Gastrocnemius medialis (tissue), 4 donors: ENCODE data around the gene PPP2R5A. TPM values are rescaled to one million over a fixed set of nuclear protein-coding genes. Genes with fewer than 3 reads are reported as not detected.

Source experiments
- ATAC-seq, 2 donors: fragments of 150-250 bp; one replicate each; pipeline ENCODE4 v1.9.1; 2016
- DNase-seq, 2 donors: peaks; one replicate each; pipeline ENCODE4 v3.0.0-alpha.2; 2019
- H3K27ac ChIP-seq, 4 donors: fragments of 200-600 bp; sonication (generic); 1 replicate in 1 of 4; 2 replicates in 3 of 4; pipeline ENCODE4 v1.5.1; 2016 to 2018; ENCODE audit warnings: mild to moderate bottlenecking in 2 of 4, moderate library complexity in 1 of 4
- H3K27me3 ChIP-seq, 3 donors: fragments of 200-600 bp; sonication (generic) in 2 of 3; 1 replicate in 1 of 3; 2 replicates in 2 of 3; pipeline versions ENCODE4 v1.5.1 to v1.6.0; 2016 to 2019; ENCODE audit warnings: mild to moderate bottlenecking in 1 of 3, moderate library complexity in 1 of 3
- H3K36me3 ChIP-seq, 2 donors: fragments of 200-600 bp; sonication (generic) in 1 of 2; one replicate each; pipeline ENCODE4 v1.5.1; 2017 to 2018
- H3K4me1 ChIP-seq, 2 donors: fragments of 200-600 bp; sonication (generic) in 1 of 2; one replicate each; pipeline ENCODE4 v1.5.1; 2016 to 2017; ENCODE audit warnings: mild to moderate bottlenecking in 2 of 2
- H3K4me3 ChIP-seq, 4 donors: fragments of 200-600 bp; sonication (generic) in 3 of 4; 1 replicate in 1 of 4; 2 replicates in 3 of 4; pipeline ENCODE4 v1.5.1; 2016 to 2019; ENCODE audit warnings: mild to moderate bottlenecking in 2 of 4
- H3K9me3 ChIP-seq, 3 donors: fragments of 200-600 bp; sonication (generic) in 2 of 3; 1 replicate in 1 of 3; 2 replicates in 2 of 3; pipeline ENCODE4 v1.5.1; 2016 to 2019
- POLR2A ChIP-seq, 2 donors: fragments of 450-650 bp; IDR thresholded peaks; one replicate each; pipeline ENCODE4 v1.6.1; 2017; ENCODE audit warnings: antibody characterized with exemption in 2 of 2, mild to moderate bottlenecking in 2 of 2, moderate library complexity in 2 of 2
- in situ Hi-C, 4 donors: fragments of 200-750 bp; cut with MboI; loops; one replicate each; pipeline versions ENCODE4 v1.15.0 to v1.8.0; 2017; ENCODE audit warnings: low sequenced_read_pairs in 4 of 4
- intact Hi-C: fragments of 100-400 bp; cut with DNase I; formaldehyde crosslinking; loops from one replicate; pipeline ENCODE4 v1.15.1; 2023; ENCODE audit warnings: low total_unique reads
- total RNA-seq, 4 donors: library from RNA; depleted of rRNA; stranded (reverse); fragments of >200 nt; gene quantifications; one replicate each; pipeline versions ENCODE4 v1.1.0 to v1.2.3, GENCODE V29; 2016
- TF ChIP-seq, protein P1 (sequence below), 5 experiments: fragments of 450-650 bp in 3 of 5; fragments of 200-600 bp in 2 of 5; sonication (generic) in 2 of 5; IDR thresholded peaks in 4 of 5; conservative IDR thresholded peaks in 1 of 5; 1 replicate in 4 of 5; 2 replicates in 1 of 5; pipeline ENCODE4 v1.5.1; 2016 to 2019; ENCODE audit warnings: antibody characterized with exemption in 5 of 5, mild to moderate bottlenecking in 3 of 5, moderate library complexity in 3 of 5

Gene PPP2R5A
- total RNA-seq, 4 donors from 2014 or later: 33.3 to 50.5 (median 37.5) TPM

DNA sequence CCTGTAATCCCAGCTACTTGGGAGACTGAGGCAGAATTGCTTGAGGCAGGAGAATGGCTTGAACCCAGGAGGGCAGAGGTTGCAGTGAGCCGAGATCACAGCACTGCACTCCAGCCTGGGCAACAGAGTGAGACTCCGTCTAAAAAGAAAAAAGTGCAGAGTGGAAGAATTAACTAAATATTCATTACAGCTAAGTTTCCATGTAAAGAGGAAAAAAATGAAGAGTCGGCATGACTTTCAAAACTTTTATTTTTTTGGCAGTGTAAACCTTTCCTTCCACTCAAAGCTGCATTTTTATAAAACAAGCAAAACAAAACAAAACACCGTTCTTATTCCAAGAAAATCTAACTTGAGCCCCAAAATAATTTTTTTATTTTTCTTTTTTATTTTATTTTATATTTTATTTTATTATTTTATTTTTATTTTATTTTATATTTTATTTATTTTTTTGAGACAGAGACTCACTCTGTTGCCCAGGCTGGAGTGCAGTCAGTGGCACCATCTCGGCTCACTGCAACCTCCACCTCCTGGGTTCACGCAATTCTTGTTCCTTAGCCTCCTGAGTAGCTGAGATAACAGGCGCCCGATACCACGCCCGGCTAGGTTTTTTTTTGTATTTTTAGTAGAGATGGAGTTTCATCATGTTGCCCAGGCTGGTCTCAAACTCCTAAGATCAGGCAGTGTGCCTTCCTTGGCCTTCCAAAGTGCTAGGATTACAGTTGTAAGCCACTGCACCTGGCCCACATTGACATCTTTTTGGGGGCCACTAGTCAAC lies 66.6 kb downstream of the PPP2R5A start:
- intact Hi-C loops: no loop called here
- H3K9me3 ChIP-seq: no peaks in the 10 kb centered on the region
- in situ Hi-C loops: loop anchor here in 1 of 4 donors (25.0 kb wide), 1 partner anchor 289 kb away; no protein-coding TSS in a partner anchor
- DNase-seq: no peak
- no peak overlapping the region for H3K27ac ChIP-seq
- no peak overlapping the region for H3K4me3 ChIP-seq
- ATAC-seq: no peak
- peaks cover 0 to 62% of the 10 kb centered on the region in 2 donors for H3K36me3 ChIP-seq
- H3K4me1 ChIP-seq: no peaks in the 10 kb centered on the region
- H3K27me3 ChIP-seq: no peaks in the 10 kb centered on the region
- TF ChIP-seq, protein P1, sequence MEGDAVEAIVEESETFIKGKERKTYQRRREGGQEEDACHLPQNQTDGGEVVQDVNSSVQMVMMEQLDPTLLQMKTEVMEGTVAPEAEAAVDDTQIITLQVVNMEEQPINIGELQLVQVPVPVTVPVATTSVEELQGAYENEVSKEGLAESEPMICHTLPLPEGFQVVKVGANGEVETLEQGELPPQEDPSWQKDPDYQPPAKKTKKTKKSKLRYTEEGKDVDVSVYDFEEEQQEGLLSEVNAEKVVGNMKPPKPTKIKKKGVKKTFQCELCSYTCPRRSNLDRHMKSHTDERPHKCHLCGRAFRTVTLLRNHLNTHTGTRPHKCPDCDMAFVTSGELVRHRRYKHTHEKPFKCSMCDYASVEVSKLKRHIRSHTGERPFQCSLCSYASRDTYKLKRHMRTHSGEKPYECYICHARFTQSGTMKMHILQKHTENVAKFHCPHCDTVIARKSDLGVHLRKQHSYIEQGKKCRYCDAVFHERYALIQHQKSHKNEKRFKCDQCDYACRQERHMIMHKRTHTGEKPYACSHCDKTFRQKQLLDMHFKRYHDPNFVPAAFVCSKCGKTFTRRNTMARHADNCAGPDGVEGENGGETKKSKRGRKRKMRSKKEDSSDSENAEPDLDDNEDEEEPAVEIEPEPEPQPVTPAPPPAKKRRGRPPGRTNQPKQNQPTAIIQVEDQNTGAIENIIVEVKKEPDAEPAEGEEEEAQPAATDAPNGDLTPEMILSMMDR (IDR thresholded peaks at IDR 0.05 in 4 of 5, conservative IDR thresholded peaks at IDR 0.05 in 1 of 5): no peak
- no peak for TF ChIP-seq POLR2A (IDR thresholded peaks at IDR 0.05)

DNA sequence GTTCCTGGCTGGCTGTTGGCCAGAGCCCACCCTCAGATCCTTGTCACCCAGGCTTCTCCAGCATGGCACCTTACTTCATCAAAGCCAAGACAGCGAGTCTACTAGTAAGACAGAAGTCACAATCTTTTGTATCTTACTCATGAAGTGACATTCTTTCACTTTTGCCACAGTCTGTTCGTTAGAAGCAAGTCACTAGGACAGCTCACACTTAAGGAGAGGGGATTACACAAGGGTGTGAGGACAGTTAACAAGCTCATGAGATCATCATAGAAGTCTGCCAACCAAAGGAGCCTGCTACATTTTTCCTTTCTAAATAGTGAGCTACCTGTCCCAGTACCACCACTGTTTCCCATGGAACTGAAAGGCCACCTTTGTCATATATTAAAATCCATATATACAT lies 68.0 kb downstream of the PPP2R5A start:
- ATAC-seq: no peak
- H3K9me3 ChIP-seq: no peaks in the 10 kb centered on the region

DNA sequence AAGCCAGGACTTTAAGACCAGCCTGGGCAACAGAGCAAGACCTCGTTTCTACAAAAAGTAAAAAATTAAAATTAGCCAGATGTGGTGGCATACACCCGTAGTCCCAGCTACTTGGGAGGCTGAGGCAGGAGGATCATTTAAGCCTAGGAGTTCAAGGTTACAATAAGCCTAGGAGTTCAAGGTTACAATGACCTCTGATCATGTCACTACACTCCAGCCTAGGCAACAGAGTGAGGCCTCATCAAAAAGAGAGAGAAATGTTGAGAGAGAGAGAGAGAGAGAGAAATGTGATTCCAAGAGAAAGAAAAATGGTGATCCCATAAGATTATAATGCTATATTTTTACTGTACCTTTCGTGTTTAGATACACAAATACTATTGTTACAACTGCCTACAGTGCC lies 69.3 kb downstream of the PPP2R5A start:
- TF ChIP-seq POLR2A (IDR thresholded peaks at IDR 0.05): no peak
- TF ChIP-seq, protein P1 (IDR thresholded peaks at IDR 0.05 in 4 of 5, conservative IDR thresholded peaks at IDR 0.05 in 1 of 5): no peak

More for the DNA sequence above, 68.0 kb downstream of the PPP2R5A start:
- DNase-seq: no peak
- Histone ChIP-seq H3K27me3 (no peaks in the 10 kb centered on the region), H3K4me1 (no peaks in the 10 kb centered on the region), H3K27ac (no peak overlapping the region), H3K36me3 (peaks cover 0 to 62% of the 10 kb centered on the region in 2 donors), H3K4me3 (no peak overlapping the region)
- intact Hi-C loops (no loop called here), in situ Hi-C loops (loop anchor here in 1 of 4 donors (25.0 kb wide), 1 partner anchor 291 kb away; no protein-coding TSS in a partner anchor)
- TF ChIP-seq, protein P1 (IDR thresholded peaks at IDR 0.05 in 4 of 5, conservative IDR thresholded peaks at IDR 0.05 in 1 of 5): no peak
- no peak for TF ChIP-seq POLR2A (IDR thresholded peaks at IDR 0.05)

DNA sequence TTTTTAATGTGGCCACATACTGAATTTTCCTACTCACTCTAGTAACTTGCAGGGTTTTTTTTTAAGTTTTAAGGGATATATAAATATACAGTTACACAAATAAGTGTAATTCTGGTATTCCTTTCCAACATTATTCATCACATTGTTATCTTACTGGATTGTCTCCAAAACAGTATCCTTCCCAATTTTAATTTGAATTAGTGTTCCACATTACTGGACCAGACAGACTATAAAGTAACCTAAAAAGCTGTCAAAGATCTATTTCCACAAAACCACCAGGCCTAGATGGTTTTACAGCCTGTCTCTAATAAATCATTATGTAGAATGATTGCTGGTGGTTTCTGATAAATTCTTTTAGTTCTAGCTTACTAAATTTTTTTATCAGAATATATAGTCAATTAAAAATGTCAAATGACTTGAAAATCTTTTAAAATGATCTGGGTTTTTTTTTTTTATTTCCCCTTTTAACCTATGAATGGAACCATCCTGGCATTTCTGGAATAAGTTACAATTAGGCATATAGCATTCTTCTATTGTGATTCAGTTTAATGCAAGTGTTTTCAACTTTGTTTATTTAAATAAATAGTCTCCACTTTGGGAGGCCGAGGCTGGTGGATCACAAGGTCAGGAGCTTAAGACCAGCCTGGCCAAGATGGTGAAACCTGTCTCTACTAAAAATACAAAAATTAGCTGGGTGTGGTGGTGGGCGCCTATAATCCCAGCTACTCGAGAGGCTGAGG lies 70.2 kb downstream of the PPP2R5A start:
- Histone ChIP-seq H3K27me3 (no peaks in the 10 kb centered on the region), H3K36me3 (peaks cover 0 to 69% of the 10 kb centered on the region in 2 donors), H3K4me3 (no peak overlapping the region), H3K27ac (no peak overlapping the region), H3K4me1 (no peaks in the 10 kb centered on the region), H3K9me3 (no peaks in the 10 kb centered on the region)
- DNase-seq: no peak
- intact Hi-C loops: no loop called here
- in situ Hi-C loops: loop anchor here in 1 of 4 donors (25.0 kb wide), 1 partner anchor 293 kb away; no protein-coding TSS in a partner anchor
- no peak for ATAC-seq
- TF ChIP-seq POLR2A (IDR thresholded peaks at IDR 0.05): no peak
- TF ChIP-seq, protein P1 (IDR thresholded peaks at IDR 0.05 in 4 of 5, conservative IDR thresholded peaks at IDR 0.05 in 1 of 5): no peak

More for the DNA sequence above, 69.3 kb downstream of the PPP2R5A start:
- Histone ChIP-seq H3K4me3 (no peak overlapping the region), H3K9me3 (no peaks in the 10 kb centered on the region), H3K36me3 (peaks cover 0 to 62% of the 10 kb centered on the region in 2 donors), H3K4me1 (no peaks in the 10 kb centered on the region), H3K27ac (no peak overlapping the region), H3K27me3 (no peaks in the 10 kb centered on the region)
- no peak for DNase-seq
- intact Hi-C loops: no loop called here
- in situ Hi-C loops: loop anchor here in 1 of 4 donors (25.0 kb wide), 1 partner anchor 292 kb away; no protein-coding TSS in a partner anchor
- no peak for ATAC-seq
